H1 (cell line): Measurements from ENCODE around the gene NAA38. TPM values are rescaled to one million over a fixed set of nuclear protein-coding genes. Genes with fewer than 3 reads are reported as not detected.

Experiments
- CTCF ChIA-PET: fragments of 300-600 bp; sonication (Branson Sonifier 250); formaldehyde crosslinking; loops from one replicate; lab custom pipeline; 2021; ENCODE audit not compliant: partially characterized antibody; lab: Charles Lee
- POLR2A ChIA-PET: fragments of 300-600 bp; sonication (Branson Sonifier 250); formaldehyde crosslinking; loops from one replicate; lab custom pipeline; 2021; ENCODE audit warnings: inconsistent platforms; ENCODE audit not compliant: partially characterized antibody; lab: Charles Lee
- DNase-seq, 2 experiments: peaks; one replicate each; pipeline versions ENCODE4 v3.0.0 to v3.0.0-alpha.2; 2010 to 2022; ENCODE audit warnings: low spot score in 2 of 2, low read depth in 1 of 2, mixed read lengths in 1 of 2
- FAIRE-seq: peaks from 2 replicates; lab custom pipeline; 2011; peaks lifted over from hg19 to GRCh38; lab: Jason Lieb, UNC
- H2AFZ ChIP-seq: 2 replicates; pipeline ENCODE4 v1.8.1; 2012; ENCODE audit warnings: low read length, inconsistent platforms
- H2AK5ac ChIP-seq: 2 replicates; pipeline ENCODE4 v1.6.1; 2013; ENCODE audit warnings: low read depth, low read length
- H2BK120ac ChIP-seq: replicated peaks from 2 replicates; pipeline ENCODE3; 2013; ENCODE audit warnings: low read depth, low read length, inconsistent platforms
- H2BK12ac ChIP-seq: 2 replicates; pipeline ENCODE4 v1.6.1; 2013; ENCODE audit warnings: low read depth, low read length
- H2BK15ac ChIP-seq: 2 replicates; pipeline ENCODE4 v1.6.1; 2013; ENCODE audit warnings: low read length
- H2BK20ac ChIP-seq: 2 replicates; pipeline ENCODE4 v1.6.1; 2013; ENCODE audit warnings: low read length
- H2BK5ac ChIP-seq: 2 replicates; pipeline ENCODE4 v1.6.1; 2013; ENCODE audit warnings: low read depth, low read length
- H3K14ac ChIP-seq: 2 replicates; pipeline ENCODE4 v1.6.1; 2013; ENCODE audit warnings: inconsistent platforms; ENCODE audit not compliant: insufficient read length
- H3K18ac ChIP-seq: 2 replicates; pipeline ENCODE4 v1.6.1; 2013; ENCODE audit warnings: low read length; ENCODE audit errors: extremely low read depth
- H3K23ac ChIP-seq: 2 replicates; pipeline ENCODE4 v1.6.1; 2013; ENCODE audit warnings: inconsistent platforms; ENCODE audit not compliant: insufficient read length
- H3K23me2 ChIP-seq: 2 replicates; pipeline ENCODE4 v1.6.1; 2013; ENCODE audit warnings: low read depth, low read length
- H3K27ac ChIP-seq: 2 replicates; pipeline ENCODE4 v1.6.1; 2011; ENCODE audit warnings: low read depth, low read length, inconsistent platforms
- H3K27me3 ChIP-seq, 4 experiments: replicated peaks in 1 of 4; 1 replicate in 1 of 4; 2 replicates in 3 of 4; pipeline versions ENCODE4 v1.6.1 to v1.8.1; 2011 to 2013; ENCODE audit warnings: low read length in 3 of 4, mild to moderate bottlenecking in 3 of 4, inconsistent platforms in 2 of 4, mixed read lengths in 2 of 4, moderate library complexity in 1 of 4; ENCODE audit not compliant: control insufficient read depth in 3 of 4, insufficient read depth in 3 of 4; ENCODE audit errors: extremely low read depth in 1 of 4
- H3K36me3 ChIP-seq, 4 experiments: 2 replicates each; pipeline versions ENCODE4 v1.6.1 to v1.8.1; 2011 to 2013; ENCODE audit warnings: mild to moderate bottlenecking in 4 of 4, low read length in 3 of 4, moderate library complexity in 2 of 4, control low read depth in 1 of 4, inconsistent platforms in 1 of 4; ENCODE audit not compliant: insufficient read depth in 4 of 4, control insufficient read depth in 2 of 4
- H3K4ac ChIP-seq: replicated peaks from 2 replicates; pipeline ENCODE3; 2013; ENCODE audit warnings: low read length, low read depth, mixed read lengths, inconsistent platforms; ENCODE audit not compliant: insufficient read length
- H3K4me1 ChIP-seq, 4 experiments: replicated peaks in 1 of 4; 1 replicate in 1 of 4; 2 replicates in 3 of 4; pipeline versions ENCODE4 v1.6.1 to v1.8.1; 2011 to 2013; ENCODE audit warnings: low read length in 3 of 4, inconsistent platforms in 2 of 4, mixed read lengths in 1 of 4; ENCODE audit not compliant: insufficient read depth in 4 of 4, control insufficient read depth in 3 of 4
- H3K4me2 ChIP-seq, 2 experiments: 2 replicates each; pipeline versions ENCODE4 v1.6.1 to v1.8.1; 2011 to 2013; ENCODE audit warnings: low read depth in 2 of 2, low read length in 2 of 2, control low read depth in 1 of 2, inconsistent platforms in 1 of 2, mild to moderate bottlenecking in 1 of 2; ENCODE audit not compliant: insufficient read depth in 1 of 2
- H3K4me3 ChIP-seq, 4 experiments: fragments of 200-600, 300-600 bp in 1 of 4; sonication (generic), shearing (Covaris generic), sonication (Bioruptor Twin) in 1 of 4; 2 replicates each; pipeline versions ENCODE4 v1.5.1 to v1.8.1; 2011 to 2016; ENCODE audit warnings: low read length in 4 of 4, low read depth in 3 of 4, control low read depth in 2 of 4, inconsistent platforms in 2 of 4, mild to moderate bottlenecking in 2 of 4, mixed read lengths in 1 of 4, moderate library complexity in 1 of 4; ENCODE audit not compliant: insufficient read depth in 2 of 4; ENCODE audit errors: extremely low read depth in 1 of 4
- H3K56ac ChIP-seq: replicated peaks from 2 replicates; pipeline ENCODE3; 2013; ENCODE audit warnings: low read depth, mild to moderate bottlenecking, mixed read lengths, low read length, inconsistent platforms; ENCODE audit not compliant: insufficient read length
- H3K79me1 ChIP-seq: 2 replicates; pipeline ENCODE4 v1.6.1; 2013; ENCODE audit warnings: low read depth, low read length, control low read depth
- H3K79me2 ChIP-seq, 2 experiments: 2 replicates each; pipeline versions ENCODE4 v1.6.1 to v1.8.1; 2012 to 2013; ENCODE audit warnings: low read length in 2 of 2, mild to moderate bottlenecking in 2 of 2, inconsistent platforms in 1 of 2; ENCODE audit not compliant: insufficient read depth in 2 of 2, control insufficient read depth in 1 of 2
- H3K9ac ChIP-seq, 4 experiments: replicated peaks in 1 of 4; 1 replicate in 1 of 4; 2 replicates in 3 of 4; pipeline versions ENCODE4 v1.6.1 to v1.8.1; 2011 to 2013; ENCODE audit warnings: low read depth in 3 of 4, low read length in 3 of 4, control low read depth in 2 of 4, mild to moderate bottlenecking in 2 of 4, moderate library complexity in 2 of 4, inconsistent platforms in 1 of 4; ENCODE audit errors: extremely low read depth in 1 of 4
- H3K9me3 ChIP-seq, 2 experiments: 2 replicates each; pipeline versions ENCODE4 v1.6.1 to v1.8.1; 2012 to 2013; ENCODE audit warnings: mild to moderate bottlenecking in 2 of 2, moderate library complexity in 2 of 2, control low read depth in 1 of 2, inconsistent platforms in 1 of 2, low read depth in 1 of 2, low read length in 1 of 2, mixed read lengths in 1 of 2; ENCODE audit not compliant: insufficient read depth in 2 of 2
- H4K20me1 ChIP-seq, 2 experiments: replicated peaks in 1 of 2; 2 replicates each; pipeline versions ENCODE3 to v1.8.1; 2011 to 2013; ENCODE audit warnings: inconsistent platforms in 2 of 2, low read length in 2 of 2, mild to moderate bottlenecking in 1 of 2; ENCODE audit not compliant: insufficient read depth in 2 of 2, control insufficient read depth in 1 of 2
- H4K5ac ChIP-seq: 2 replicates; pipeline ENCODE4 v1.6.1; 2013; ENCODE audit warnings: low read length, low read depth, mixed read lengths, inconsistent platforms; ENCODE audit not compliant: insufficient read length
- H4K8ac ChIP-seq: 2 replicates; pipeline ENCODE4 v1.8.0; 2013; ENCODE audit warnings: mild to moderate bottlenecking, moderate library complexity, low read length, inconsistent platforms; ENCODE audit not compliant: insufficient read depth; ENCODE audit errors: extremely low read depth
- H4K91ac ChIP-seq: replicated peaks from 2 replicates; pipeline ENCODE3; 2013; ENCODE audit warnings: low read length, mixed read lengths, inconsistent platforms; ENCODE audit not compliant: insufficient read length
- BCL11A ChIP-seq, 2 experiments: IDR thresholded peaks; one replicate each; pipeline ENCODE4 v1.6.1; 2011; ENCODE audit warnings: low read depth in 2 of 2, low read length in 2 of 2, mild to moderate bottlenecking in 2 of 2
- CHD2 ChIP-seq: IDR thresholded peaks from 2 replicates; pipeline ENCODE4 v1.6.1; 2012; ENCODE audit warnings: low read length, improper control_type of control experiment
- CREB1 ChIP-seq: IDR thresholded peaks from 2 replicates; pipeline ENCODE4 v1.6.1; 2012; ENCODE audit warnings: inconsistent platforms
- EP300 ChIP-seq, 2 experiments: IDR thresholded peaks; 1 replicate in 1 of 2; 2 replicates in 1 of 2; pipeline ENCODE4 v1.6.1; 2011 to 2012; ENCODE audit warnings: low read depth in 2 of 2, low read length in 2 of 2, mild to moderate bottlenecking in 2 of 2, borderline replicate concordance in 1 of 2, inconsistent platforms in 1 of 2, moderate library complexity in 1 of 2
- HDAC6 ChIP-seq: IDR thresholded peaks from one replicate; pipeline ENCODE4 v1.7.1; 2012; ENCODE audit warnings: low read depth, mild to moderate bottlenecking, inconsistent platforms, low read length, moderate library complexity
- JUN ChIP-seq: IDR thresholded peaks from 2 replicates; pipeline ENCODE4 v1.6.1; 2011; ENCODE audit warnings: low read depth, mild to moderate bottlenecking, improper control_type of control experiment, low read length
- POU5F1 ChIP-seq: IDR thresholded peaks from 2 replicates; pipeline ENCODE4 v1.6.1; 2011; ENCODE audit warnings: low read depth, mild to moderate bottlenecking, low read length, moderate library complexity
- SIN3A ChIP-seq, 2 experiments: IDR thresholded peaks in 1 of 2; conservative IDR thresholded peaks in 1 of 2; 2 replicates each; pipeline ENCODE4 v1.6.1; 2011 to 2012; ENCODE audit warnings: low read length in 2 of 2, improper control_type of control experiment in 1 of 2, low read depth in 1 of 2, mild to moderate bottlenecking in 1 of 2
- SIX5 ChIP-seq: IDR thresholded peaks from 2 replicates; pipeline ENCODE4 v1.6.1; 2011; ENCODE audit warnings: mild to moderate bottlenecking, low read depth, low read length
- SP1 ChIP-seq: IDR thresholded peaks from 2 replicates; pipeline ENCODE4 v1.6.1; 2011; ENCODE audit warnings: low read depth, low read length
- SP2 ChIP-seq: IDR thresholded peaks from 2 replicates; pipeline ENCODE4 v1.6.1; 2012; ENCODE audit warnings: mild to moderate bottlenecking, low read length, inconsistent platforms
- SUZ12 ChIP-seq: fragments of 200-600 bp; sonication (generic); IDR thresholded peaks from 2 replicates; pipeline ENCODE4 v1.6.1; 2012; ENCODE audit warnings: mild to moderate bottlenecking, inconsistent platforms, low read length, moderate library complexity, mixed read lengths
- ZNF274 ChIP-seq: IDR thresholded peaks from 2 replicates; pipeline ENCODE4 v1.7.0; 2012; ENCODE audit warnings: low read length, borderline replicate concordance; ENCODE audit errors: extremely low read depth
- WGBS, 2 experiments: shearing (Covaris generic) in 1 of 2; methylation state at CpG; one replicate each; pipeline versions ENCODE4 v1.1.6 to v1.1.7; 2013 to 2015; ENCODE audit warnings: low lambda C conversion rate in 2 of 2, mixed read lengths in 2 of 2, inconsistent platforms in 1 of 2, low coverage in 1 of 2, missing lambda C conversion rate in 1 of 2; ENCODE audit not compliant: insufficient replicate concordance in 2 of 2, insufficient coverage in 1 of 2, insufficient read length in 1 of 2; ENCODE audit errors: extremely low coverage in 1 of 2, missing lambda C conversion rate in 1 of 2; 5-methylcytosine and 5-hydroxymethylcytosine counted together
- polyA plus RNA-seq, 7 experiments: library from polyadenylated mRNA; depleted of rRNA in 3 of 7; stranded (reverse) in 5 of 7; unstranded in 2 of 7; fragments of >200 nt in 5 of 7; fragments of 200-250 nt in 2 of 7; gene quantifications; 1 replicate in 5 of 7; 2 replicates in 1 of 7; 4 replicates in 1 of 7; pipeline versions ENCODE4 v1.2.1 to v1.2.3, GENCODE V29; 2011 to 2013; ENCODE audit warnings: missing spikeins in 2 of 7, mixed read lengths in 2 of 7
- total RNA-seq: library from RNA; stranded (reverse); fragmentation: NEBNext Ultra II Directional; extraction: Animal tissue kit (Norgen Biotek cat#: 25700); gene quantifications from 2 replicates; pipeline ENCODE4 v1.2.1, GENCODE V29; 2021

The NAA38 gene
- total and polyA plus RNA-seq, 2 of the 8 experiments (the other 6 are each of a cell fraction or from before 2014, with no cell fraction given), result 30.2 to 109 TPM

- no peak overlapping the region for H2AFZ ChIP-seq
- H3K23me2 ChIP-seq, result peaks cover 2% of the 10 kb centered on the region; the same call in 1 of the 2 replicates
- H3K36me3 ChIP-seq, result peaks cover 3 to 10% (median 5%) of the 10 kb centered on the region in 4 experiments; a peak in 5 of 8 replicates
- no peak overlapping the region for H2BK20ac ChIP-seq
- no peak overlapping the region for H3K56ac ChIP-seq
- WGBS, 2 experiments, result 87% methylated on average over 3 of the region's 3 CpGs; no CpG with 5 or more reads in 1 of the 2 experiments
- POLR2A ChIA-PET, result no interaction called here
- no peak overlapping the region for H3K4me2 ChIP-seq
- no peak overlapping the region for H3K27ac ChIP-seq
- no peak overlapping the region for H3K18ac ChIP-seq
- H3K9me3 ChIP-seq, result no peaks in the 10 kb centered on the region
- H3K27me3 ChIP-seq, result no peaks in the 10 kb centered on the region
- no peak for DNase-seq
- H4K8ac ChIP-seq, result no peak overlapping the region
- H2AK5ac ChIP-seq, result no peak overlapping the region
- no peaks in the 10 kb centered on the region; a peak in 2 of 7 replicates for H3K4me1 ChIP-seq
- no peak overlapping the region for H2BK15ac ChIP-seq
- H3K23ac ChIP-seq, result no peak overlapping the region
- H3K14ac ChIP-seq, result no peak overlapping the region
- no peak overlapping the region for H3K4ac ChIP-seq
- H4K20me1 ChIP-seq, result no peaks in the 10 kb centered on the region
- no peak overlapping the region for H2BK12ac ChIP-seq
- no peak overlapping the region for H3K9ac ChIP-seq
- no peak overlapping the region for H4K5ac ChIP-seq
- no peaks in the 10 kb centered on the region for H3K79me1 ChIP-seq
- no peak overlapping the region for H2BK5ac ChIP-seq
- CTCF ChIA-PET, result interaction anchor here (0.5 kb wide), 1 partner anchor 109 kb away, joined by 3 read pairs; no protein-coding TSS in a partner anchor
- FAIRE-seq, result no peak
- H3K79me2 ChIP-seq, result no peaks in the 10 kb centered on the region
- no peak overlapping the region for H4K91ac ChIP-seq
- H2BK120ac ChIP-seq, result no peak overlapping the region
- H3K4me3 ChIP-seq, result no peak overlapping the region
- no peak for TF ChIP-seq SIX5
- TF ChIP-seq BCL11A (IDR thresholded peaks at IDR 0.05; ENCODE audit: low read depth in 2 of 2, low read length in 2 of 2), result no peak
- no peak for TF ChIP-seq CREB1
- TF ChIP-seq HDAC6, result no peak
- TF ChIP-seq SIN3A (conservative IDR thresholded peaks at IDR 0.05 in 1 of 2, IDR thresholded peaks at IDR 0.05 in 1 of 2; ENCODE audit: low read depth in 1 of 2, low read length in 2 of 2), result no peak
- no peak for TF ChIP-seq POU5F1
- TF ChIP-seq SP2, result no peak
- no peak for TF ChIP-seq EP300 (IDR thresholded peaks at IDR 0.05; ENCODE audit: borderline replicate concordance in 1 of 2, low read depth in 2 of 2, low read length in 2 of 2)
- no peak for TF ChIP-seq SUZ12
- TF ChIP-seq ZNF274, result no peak
- TF ChIP-seq JUN, result no peak
- TF ChIP-seq CHD2, result no peak
- no peak for TF ChIP-seq SP1
Observed at GRCh38 chr17:7880076-7880868, 22.9 kb upstream of the NAA38 start.
